ENCODE measurements around the gene ACTN1. TPM values are rescaled to one million over a fixed set of nuclear protein-coding genes. Genes with fewer than 3 reads are reported as not detected.

ACTN1 gene
- polyA plus RNA-seq, 3 donors: 41.4 to 75.0 (median 69.4) TPM

DNA sequence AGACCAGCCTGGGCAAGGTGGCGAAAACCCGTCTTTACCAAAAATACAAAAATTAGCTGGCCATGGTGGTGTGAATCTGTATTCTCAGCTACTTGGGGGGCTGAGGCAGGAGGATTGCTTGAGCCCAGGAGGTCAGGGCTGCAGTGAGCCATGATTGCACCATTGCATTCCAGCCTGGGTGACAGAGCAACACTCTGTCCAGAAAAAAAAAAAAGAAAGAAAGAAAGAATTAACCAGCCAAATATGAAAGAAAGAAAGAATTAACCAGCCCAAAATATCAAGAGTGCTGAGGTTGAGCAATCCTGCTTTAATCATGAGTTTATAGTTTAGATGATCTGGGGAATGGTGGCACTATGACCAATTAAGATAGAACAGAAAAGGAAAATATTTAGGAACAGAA is 3.5 kb upstream of the ACTN1 start:
- no peaks in the 10 kb centered on the region for H3K9me3 ChIP-seq (replicated peaks in 1 of 2; ENCODE audit: control insufficient read depth in 1 of 2, insufficient read depth in 1 of 2, low read length in 2 of 2)
- TF ChIP-seq CTCF (IDR thresholded peaks at IDR 0.05): no peak
- H3K4me1 ChIP-seq (ENCODE audit: control insufficient read depth in 1 of 2, insufficient read depth in 2 of 2, low read length in 2 of 2): peaks cover 5 to 13% of the 10 kb centered on the region in 2 donors
- no peak overlapping the region for H3K4me2 ChIP-seq (replicated peaks; ENCODE audit: extremely low read depth, low read length, poor library complexity, severe bottlenecking)
- H4K20me1 ChIP-seq (ENCODE audit: insufficient read depth, low read length): peaks cover 2% of the 10 kb centered on the region
- peaks cover 6% of the 10 kb centered on the region for H3K4me1 Mint-ChIP-seq
- no peak overlapping the region for H3K4me3 ChIP-seq (replicated peaks in 1 of 3; ENCODE audit: low read depth in 2 of 3, low read length in 3 of 3)
- H3K27me3 Mint-ChIP-seq (ENCODE audit: low read depth in 3 of 3): peaks cover 0 to 11% (median 11%) of the 10 kb centered on the region in 3 donors
- intact Hi-C loops (cut with micrococcal nuclease): no loop called here
- DNase-seq: no peak
- H3K9ac ChIP-seq (ENCODE audit: insufficient read depth, low read length, poor library complexity, severe bottlenecking): no peak overlapping the region
- no peaks in the 10 kb centered on the region for H3K36me3 ChIP-seq (replicated peaks in 1 of 2; ENCODE audit: control insufficient read depth in 1 of 2, insufficient read depth in 2 of 2, low read length in 2 of 2)
- H2AFZ ChIP-seq (ENCODE audit: insufficient read depth, low read depth, low read length, poor library complexity, severe bottlenecking): no peak overlapping the region
- H3K9me3 Mint-ChIP-seq: peaks cover 0 to 3% (median 0%) of the 10 kb centered on the region in 7 donors
- no peak overlapping the region for H3K27ac ChIP-seq (ENCODE audit: low read depth in 1 of 2, low read length in 2 of 2)
- no peak overlapping the region for H3K4me3 Mint-ChIP-seq
- no peaks in the 10 kb centered on the region for H3K27me3 ChIP-seq (ENCODE audit: control insufficient read depth in 2 of 2, insufficient read depth in 2 of 2, low read length in 2 of 2)
- H3K79me2 ChIP-seq (ENCODE audit: insufficient read depth, low read length): peaks cover 14% of the 10 kb centered on the region
- 100% methylated on average over 2 of the region's 2 CpGs for WGBS (ENCODE audit: insufficient coverage)
- no peak overlapping the region for H3K27ac Mint-ChIP-seq
- no peaks in the 10 kb centered on the region for H3K36me3 Mint-ChIP-seq

GRCh38 chr14:68981539-68981976 is 2.5 kb upstream of the ACTN1 start:
- no peak for DNase-seq
- Histone ChIP-seq H3K79me2 (ENCODE audit: insufficient read depth, low read length) (peaks cover 25% of the 10 kb centered on the region), H3K4me2 (replicated peaks; ENCODE audit: extremely low read depth, low read length, poor library complexity, severe bottlenecking) (no peak overlapping the region), H4K20me1 (ENCODE audit: insufficient read depth, low read length) (peaks cover 12% of the 10 kb centered on the region), H3K27ac (ENCODE audit: low read depth in 1 of 2, low read length in 2 of 2) (no peak overlapping the region), H3K36me3 (replicated peaks in 1 of 2; ENCODE audit: control insufficient read depth in 1 of 2, insufficient read depth in 2 of 2, low read length in 2 of 2) (no peaks in the 10 kb centered on the region), H3K4me3 (replicated peaks in 1 of 3; ENCODE audit: low read depth in 2 of 3, low read length in 3 of 3) (no peak overlapping the region), H3K4me1 (ENCODE audit: control insufficient read depth in 1 of 2, insufficient read depth in 2 of 2, low read length in 2 of 2) (peaks cover 15 to 23% of the 10 kb centered on the region in 2 donors), H3K27me3 (ENCODE audit: control insufficient read depth in 2 of 2, insufficient read depth in 2 of 2, low read length in 2 of 2) (no peaks in the 10 kb centered on the region), H3K9me3 (replicated peaks in 1 of 2; ENCODE audit: control insufficient read depth in 1 of 2, insufficient read depth in 1 of 2, low read length in 2 of 2) (no peaks in the 10 kb centered on the region), H3K9ac (ENCODE audit: insufficient read depth, low read length, poor library complexity, severe bottlenecking) (no peak overlapping the region), H2AFZ (ENCODE audit: insufficient read depth, low read depth, low read length, poor library complexity, severe bottlenecking) (no peak overlapping the region)
- intact Hi-C loops (cut with micrococcal nuclease): no loop called here
- TF ChIP-seq CTCF (IDR thresholded peaks at IDR 0.05): no peak
- H3K27ac Mint-ChIP-seq: peak overlapping the region in 3 of 7 donors; percentile 7 to 81 (median 63)
- H3K36me3 Mint-ChIP-seq: peaks cover 0 to under 1% of the 10 kb centered on the region in 2 donors
- H3K4me1 Mint-ChIP-seq: peaks cover 16% of the 10 kb centered on the region
- 76% methylated on average over 7 of the region's 7 CpGs for WGBS (ENCODE audit: insufficient coverage)
- H3K27me3 Mint-ChIP-seq (ENCODE audit: low read depth in 3 of 3): peaks cover 0 to 11% (median 11%) of the 10 kb centered on the region in 3 donors
- H3K4me3 Mint-ChIP-seq: no peak overlapping the region
- H3K9me3 Mint-ChIP-seq: peaks cover 0 to 3% (median 0%) of the 10 kb centered on the region in 7 donors

Data from CD14-positive monocyte (primary cell).